ENCODE results near the gene COPS8. TPM values are rescaled to one million over a fixed set of nuclear protein-coding genes. Genes with fewer than 3 reads are reported as not detected.

COPS8 gene
- total RNA-seq, 1 experiment from 2014 or later = 249 TPM

DNA sequence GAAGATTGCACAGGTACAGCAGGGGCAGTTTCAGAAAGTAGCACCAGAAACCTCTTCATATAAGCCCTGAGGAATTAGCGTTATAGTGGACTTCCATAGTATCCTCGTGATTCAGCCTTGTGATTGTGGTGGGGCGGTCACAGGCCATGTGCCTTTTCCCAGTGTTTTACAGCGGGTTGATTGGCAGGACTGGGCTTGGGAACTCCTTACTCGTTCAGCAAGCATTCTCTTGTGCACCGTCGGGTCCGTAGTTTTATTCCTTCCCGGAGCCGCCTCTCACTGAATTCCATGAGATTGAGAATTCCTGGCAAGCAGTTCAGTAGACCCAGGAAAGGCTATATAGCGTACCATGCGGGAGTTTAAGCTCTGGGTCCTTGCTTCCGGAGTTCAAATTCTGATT is 5.2 kb downstream of the COPS8 start:
- peak; percentile 93 for DNase-seq (ENCODE audit: unreplicated experiment)
- Mint-ChIP-seq H3K27ac (ENCODE audit: low read depth, unreplicated experiment) (peak overlapping the region; percentile 94), H3K36me3 (ENCODE audit: insufficient read depth, unreplicated experiment) (peaks cover 73% of the 10 kb centered on the region), H3K4me1 (ENCODE audit: insufficient read depth, unreplicated experiment) (peaks cover 47% of the 10 kb centered on the region), H3K4me3 (ENCODE audit: unreplicated experiment) (peak overlapping the region; percentile 99), H3K9me3 (ENCODE audit: unreplicated experiment) (no peaks in the 10 kb centered on the region), H3K27me3 (ENCODE audit: insufficient read depth, unreplicated experiment) (no peaks in the 10 kb centered on the region)
- intact Hi-C loops (cut with micrococcal nuclease) = loop anchor here (10.0 kb wide), 1 partner anchor 204 kb away; no protein-coding TSS in a partner anchor
- CTCF ChIA-PET = interaction anchor here (0.6 to 1.1 kb wide), 3 partner anchors 18 to 482 kb away, joined by 3 to 4 read pairs (median 4); no protein-coding TSS in a partner anchor
- POLR2A ChIA-PET = interaction anchor here (0.6 to 5.2 kb wide), 15 partner anchors 10 to 1196 kb away, joined by 3 to 30 read pairs (median 4); partner anchors contain the start of gene RAB17
- TF ChIP-seq, protein P1, sequence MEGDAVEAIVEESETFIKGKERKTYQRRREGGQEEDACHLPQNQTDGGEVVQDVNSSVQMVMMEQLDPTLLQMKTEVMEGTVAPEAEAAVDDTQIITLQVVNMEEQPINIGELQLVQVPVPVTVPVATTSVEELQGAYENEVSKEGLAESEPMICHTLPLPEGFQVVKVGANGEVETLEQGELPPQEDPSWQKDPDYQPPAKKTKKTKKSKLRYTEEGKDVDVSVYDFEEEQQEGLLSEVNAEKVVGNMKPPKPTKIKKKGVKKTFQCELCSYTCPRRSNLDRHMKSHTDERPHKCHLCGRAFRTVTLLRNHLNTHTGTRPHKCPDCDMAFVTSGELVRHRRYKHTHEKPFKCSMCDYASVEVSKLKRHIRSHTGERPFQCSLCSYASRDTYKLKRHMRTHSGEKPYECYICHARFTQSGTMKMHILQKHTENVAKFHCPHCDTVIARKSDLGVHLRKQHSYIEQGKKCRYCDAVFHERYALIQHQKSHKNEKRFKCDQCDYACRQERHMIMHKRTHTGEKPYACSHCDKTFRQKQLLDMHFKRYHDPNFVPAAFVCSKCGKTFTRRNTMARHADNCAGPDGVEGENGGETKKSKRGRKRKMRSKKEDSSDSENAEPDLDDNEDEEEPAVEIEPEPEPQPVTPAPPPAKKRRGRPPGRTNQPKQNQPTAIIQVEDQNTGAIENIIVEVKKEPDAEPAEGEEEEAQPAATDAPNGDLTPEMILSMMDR (IDR thresholded peaks at IDR 0.05; ENCODE audit: unreplicated experiment) = no peak
- BruUV-seq (replicated peaks) = no TSS peak

DNA sequence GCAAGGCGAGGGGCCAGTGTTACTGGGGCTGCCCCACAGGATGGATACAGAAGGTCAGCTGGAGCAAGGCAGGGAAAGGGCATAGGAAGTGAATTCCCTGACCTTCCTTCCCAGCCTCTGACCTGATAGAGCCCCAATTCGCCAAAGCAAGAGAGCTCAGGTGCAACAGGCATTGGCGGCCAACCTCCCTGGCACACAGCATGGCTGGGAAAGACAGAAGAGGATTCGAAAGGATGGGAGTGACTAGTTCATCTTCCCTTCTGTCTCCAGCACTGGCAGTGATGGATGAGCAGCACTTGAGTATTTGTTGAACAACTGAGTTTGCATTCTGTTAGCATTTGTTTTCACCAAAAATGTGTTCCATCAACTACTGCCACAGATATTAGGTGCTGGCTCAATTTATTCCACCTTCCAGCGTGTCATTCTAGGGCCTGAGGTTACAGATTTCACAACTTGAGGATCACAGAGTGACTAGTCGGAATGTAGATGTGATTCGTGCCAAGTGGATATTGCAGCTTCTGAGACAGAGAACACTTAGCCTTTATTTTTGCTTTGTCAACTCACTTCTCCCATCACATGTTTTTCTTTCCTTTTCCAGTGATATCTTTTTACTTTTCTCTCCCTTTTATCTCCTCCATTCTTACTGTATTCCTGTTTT is 6.2 kb downstream of the COPS8 start:
- peak overlapping the region; percentile 94 for H3K27ac Mint-ChIP-seq (ENCODE audit: low read depth, unreplicated experiment)
- peak; percentile 96 for DNase-seq (ENCODE audit: unreplicated experiment)
- intact Hi-C loops (cut with micrococcal nuclease) = loop anchor here (2.0 to 10.0 kb wide), 2 partner anchors 37 to 203 kb away; no protein-coding TSS in a partner anchor
- TF ChIP-seq, protein P1 (IDR thresholded peaks at IDR 0.05; ENCODE audit: unreplicated experiment) = no peak
- peak overlapping the region; percentile 99 for H3K4me3 Mint-ChIP-seq (ENCODE audit: unreplicated experiment)
- H3K4me1 Mint-ChIP-seq (ENCODE audit: insufficient read depth, unreplicated experiment) = peaks cover 57% of the 10 kb centered on the region
- no peaks in the 10 kb centered on the region for H3K27me3 Mint-ChIP-seq (ENCODE audit: insufficient read depth, unreplicated experiment)
- BruUV-seq (replicated peaks) = TSS peak; percentile 50
- H3K9me3 Mint-ChIP-seq (ENCODE audit: unreplicated experiment) = no peaks in the 10 kb centered on the region
- POLR2A ChIA-PET = interaction anchor here (0.6 to 5.2 kb wide), 15 partner anchors 9 to 727 kb away, joined by 3 to 30 read pairs (median 4); partner anchors contain the start of gene RAB17
- CTCF ChIA-PET = interaction anchor here (0.6 to 1.1 kb wide), 5 partner anchors 67 to 481 kb away, joined by 3 to 4 read pairs (median 3); no protein-coding TSS in a partner anchor
- peaks cover 81% of the 10 kb centered on the region for H3K36me3 Mint-ChIP-seq (ENCODE audit: insufficient read depth, unreplicated experiment)

DNA sequence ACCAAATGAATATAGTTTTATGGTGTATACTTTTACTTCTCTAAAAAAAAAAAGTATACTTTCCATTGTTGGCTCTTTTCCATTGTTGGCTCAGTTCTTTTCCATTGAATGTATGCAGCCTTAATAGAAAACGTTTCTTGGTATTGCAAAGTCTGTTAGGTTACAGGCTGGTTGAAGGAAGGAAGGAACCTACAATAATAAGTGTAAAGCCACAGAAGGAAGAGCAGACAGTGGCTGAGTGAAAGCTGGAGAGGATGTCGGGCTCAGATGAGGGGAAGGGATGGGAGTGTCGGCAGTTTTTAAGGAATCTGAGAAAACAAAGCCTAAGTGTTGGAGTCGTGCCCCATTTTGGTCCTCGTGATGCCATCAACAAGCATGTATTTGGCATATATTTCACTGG is 6.8 kb downstream of the COPS8 start:
- Mint-ChIP-seq H3K27ac (ENCODE audit: low read depth, unreplicated experiment) (peak overlapping the region; percentile 94), H3K4me3 (ENCODE audit: unreplicated experiment) (peak overlapping the region; percentile 99), H3K27me3 (ENCODE audit: insufficient read depth, unreplicated experiment) (no peaks in the 10 kb centered on the region), H3K4me1 (ENCODE audit: insufficient read depth, unreplicated experiment) (peaks cover 62% of the 10 kb centered on the region), H3K9me3 (ENCODE audit: unreplicated experiment) (no peaks in the 10 kb centered on the region), H3K36me3 (ENCODE audit: insufficient read depth, unreplicated experiment) (peaks cover 82% of the 10 kb centered on the region)
- TF ChIP-seq, protein P1 (IDR thresholded peaks at IDR 0.05; ENCODE audit: unreplicated experiment) = no peak
- no peak for DNase-seq (ENCODE audit: unreplicated experiment)
- BruUV-seq (replicated peaks) = no TSS peak
- ChIA-PET CTCF (interaction anchor here (0.6 to 1.3 kb wide), 5 partner anchors 17 to 480 kb away, joined by 3 to 5 read pairs (median 3); no protein-coding TSS in a partner anchor), POLR2A (interaction anchor here (0.6 to 5.2 kb wide), 13 partner anchors 8 to 498 kb away, joined by 3 to 30 read pairs (median 7); partner anchors contain the start of gene RAB17)
- intact Hi-C loops (cut with micrococcal nuclease) = loop anchor here (2.0 to 10.0 kb wide), 2 partner anchors 36 to 202 kb away; no protein-coding TSS in a partner anchor

Measured in MCF 10A (cell line).